Measurements from ENCODE around the gene DUSP22.
"Not testable (repeated sequence)": the region's sequence is repeated elsewhere in the genome, so short reads cannot be mapped to it uniquely, and the experiment has no call there.

DUSP22 gene

GRCh38 chr6:325161-325860, 33.0 kb downstream of the DUSP22 start:
- peaks cover 11% of the 10 kb centered on the region for H3K4me1 ChIP-seq (ENCODE audit: control insufficient read depth, insufficient read depth, low read length)
- H3K36me3 ChIP-seq (ENCODE audit: control insufficient read depth, insufficient read depth, low read length); H3K4me3 ChIP-seq (ENCODE audit: low read length); H3K27me3 ChIP-seq (ENCODE audit: control insufficient read depth, insufficient read depth, low read length); H3K9ac ChIP-seq (ENCODE audit: low read length); H3K9me3 ChIP-seq (ENCODE audit: control insufficient read depth, low read length): not testable (repeated sequence)

GRCh38 chr6:326066-326465, 33.8 kb downstream of the DUSP22 start:
- not testable (repeated sequence) for H3K4me3 ChIP-seq (ENCODE audit: low read length); H3K36me3 ChIP-seq (ENCODE audit: control insufficient read depth, insufficient read depth, low read length); H3K9ac ChIP-seq (ENCODE audit: low read length); H3K27me3 ChIP-seq (ENCODE audit: control insufficient read depth, insufficient read depth, low read length); H3K9me3 ChIP-seq (ENCODE audit: control insufficient read depth, low read length)
- peaks cover 11% of the 10 kb centered on the region for H3K4me1 ChIP-seq (ENCODE audit: control insufficient read depth, insufficient read depth, low read length)

- Histone ChIP-seq H3K4me3 (ENCODE audit: low read length) (no peak overlapping the region), H3K36me3 (ENCODE audit: control insufficient read depth, insufficient read depth, low read length) (no peaks in the 10 kb centered on the region), H3K9me3 (ENCODE audit: control insufficient read depth, low read length) (no peaks in the 10 kb centered on the region), H3K9ac (ENCODE audit: low read length) (no peak overlapping the region), H3K27me3 (ENCODE audit: control insufficient read depth, insufficient read depth, low read length) (no peaks in the 10 kb centered on the region), H3K4me1 (ENCODE audit: control insufficient read depth, insufficient read depth, low read length) (peaks cover 17% of the 10 kb centered on the region)
These were observed 34.7 kb downstream of the DUSP22 start for GRCh38 chr6:326896-327537.

- H3K9me3 ChIP-seq (ENCODE audit: control insufficient read depth, low read length): no peaks in the 10 kb centered on the region
- H3K27me3 ChIP-seq (ENCODE audit: control insufficient read depth, insufficient read depth, low read length): no peaks in the 10 kb centered on the region
- no peak overlapping the region for H3K4me3 ChIP-seq (ENCODE audit: low read length)
- H3K4me1 ChIP-seq (ENCODE audit: control insufficient read depth, insufficient read depth, low read length): peaks cover 18% of the 10 kb centered on the region
- no peak overlapping the region for H3K9ac ChIP-seq (ENCODE audit: low read length)
- H3K36me3 ChIP-seq (ENCODE audit: control insufficient read depth, insufficient read depth, low read length): no peaks in the 10 kb centered on the region
These were observed 35.3 kb downstream of the DUSP22 start for GRCh38 chr6:327538-328116.

- Histone ChIP-seq H3K27me3 (ENCODE audit: control insufficient read depth, insufficient read depth, low read length) (no peaks in the 10 kb centered on the region), H3K9ac (ENCODE audit: low read length) (no peak overlapping the region), H3K4me3 (ENCODE audit: low read length) (no peak overlapping the region), H3K36me3 (ENCODE audit: control insufficient read depth, insufficient read depth, low read length) (no peaks in the 10 kb centered on the region), H3K4me1 (ENCODE audit: control insufficient read depth, insufficient read depth, low read length) (peaks cover 18% of the 10 kb centered on the region), H3K9me3 (ENCODE audit: control insufficient read depth, low read length) (no peaks in the 10 kb centered on the region)
These were observed 35.9 kb downstream of the DUSP22 start for GRCh38 chr6:328136-328670.

- Histone ChIP-seq H3K4me1 (ENCODE audit: control insufficient read depth, insufficient read depth, low read length) (peaks cover 18% of the 10 kb centered on the region), H3K27me3 (ENCODE audit: control insufficient read depth, insufficient read depth, low read length) (no peaks in the 10 kb centered on the region), H3K36me3 (ENCODE audit: control insufficient read depth, insufficient read depth, low read length) (no peaks in the 10 kb centered on the region), H3K4me3 (ENCODE audit: low read length) (no peak overlapping the region), H3K9ac (ENCODE audit: low read length) (no peak overlapping the region), H3K9me3 (ENCODE audit: control insufficient read depth, low read length) (no peaks in the 10 kb centered on the region)
These were observed 36.6 kb downstream of the DUSP22 start for GRCh38 chr6:328924-329323.

- peaks cover 18% of the 10 kb centered on the region for H3K4me1 ChIP-seq (ENCODE audit: control insufficient read depth, insufficient read depth, low read length)
- no peaks in the 10 kb centered on the region for H3K36me3 ChIP-seq (ENCODE audit: control insufficient read depth, insufficient read depth, low read length)
- H3K9me3 ChIP-seq (ENCODE audit: control insufficient read depth, low read length): no peaks in the 10 kb centered on the region
- H3K4me3 ChIP-seq (ENCODE audit: low read length): no peak overlapping the region
- no peak overlapping the region for H3K9ac ChIP-seq (ENCODE audit: low read length)
- no peaks in the 10 kb centered on the region for H3K27me3 ChIP-seq (ENCODE audit: control insufficient read depth, insufficient read depth, low read length)
These were observed 37.8 kb downstream of the DUSP22 start for GRCh38 chr6:329888-330691.

- no peaks in the 10 kb centered on the region for H3K9me3 ChIP-seq (ENCODE audit: control insufficient read depth, low read length)
These were observed 38.7 kb downstream of the DUSP22 start for GRCh38 chr6:330948-331347.

GRCh38 chr6:331622-332521, 39.6 kb downstream of the DUSP22 start:
- Histone ChIP-seq H3K9me3 (ENCODE audit: control insufficient read depth, low read length) (no peaks in the 10 kb centered on the region), H3K9ac (ENCODE audit: low read length) (no peak overlapping the region), H3K4me1 (ENCODE audit: control insufficient read depth, insufficient read depth, low read length) (peaks cover 18% of the 10 kb centered on the region), H3K36me3 (ENCODE audit: control insufficient read depth, insufficient read depth, low read length) (no peaks in the 10 kb centered on the region), H3K4me3 (ENCODE audit: low read length) (no peak overlapping the region), H3K27me3 (ENCODE audit: control insufficient read depth, insufficient read depth, low read length) (no peaks in the 10 kb centered on the region)

More at GRCh38 chr6:330948-331347, 38.7 kb downstream of the DUSP22 start:
- H3K9ac ChIP-seq (ENCODE audit: low read length): no peak overlapping the region
- H3K36me3 ChIP-seq (ENCODE audit: control insufficient read depth, insufficient read depth, low read length): no peaks in the 10 kb centered on the region
- H3K4me1 ChIP-seq (ENCODE audit: control insufficient read depth, insufficient read depth, low read length): peaks cover 18% of the 10 kb centered on the region
- H3K27me3 ChIP-seq (ENCODE audit: control insufficient read depth, insufficient read depth, low read length): no peaks in the 10 kb centered on the region
- no peak overlapping the region for H3K4me3 ChIP-seq (ENCODE audit: low read length)

- H3K36me3 ChIP-seq (ENCODE audit: control insufficient read depth, insufficient read depth, low read length): no peaks in the 10 kb centered on the region
- no peak overlapping the region for H3K4me3 ChIP-seq (ENCODE audit: low read length)
- H3K9me3 ChIP-seq (ENCODE audit: control insufficient read depth, low read length): no peaks in the 10 kb centered on the region
- H3K9ac ChIP-seq (ENCODE audit: low read length): no peak overlapping the region
- peaks cover 13% of the 10 kb centered on the region for H3K4me1 ChIP-seq (ENCODE audit: control insufficient read depth, insufficient read depth, low read length)
- no peaks in the 10 kb centered on the region for H3K27me3 ChIP-seq (ENCODE audit: control insufficient read depth, insufficient read depth, low read length)
These were observed 40.4 kb downstream of the DUSP22 start for GRCh38 chr6:332671-333070.

- Histone ChIP-seq H3K4me1 (ENCODE audit: control insufficient read depth, insufficient read depth, low read length) (peaks cover 7% of the 10 kb centered on the region), H3K4me3 (ENCODE audit: low read length) (no peak overlapping the region), H3K27me3 (ENCODE audit: control insufficient read depth, insufficient read depth, low read length) (no peaks in the 10 kb centered on the region), H3K9ac (ENCODE audit: low read length) (no peak overlapping the region), H3K9me3 (ENCODE audit: control insufficient read depth, low read length) (no peaks in the 10 kb centered on the region), H3K36me3 (ENCODE audit: control insufficient read depth, insufficient read depth, low read length) (no peaks in the 10 kb centered on the region)
These were observed 41.2 kb downstream of the DUSP22 start for GRCh38 chr6:333379-334002.

All from mucosa of stomach (tissue), 1 donor.